Kidney (tissue), 14 donors: ENCODE measurements around the gene RPS6KA4. TPM values are rescaled to one million over a fixed set of nuclear protein-coding genes. Genes with fewer than 3 reads are reported as not detected.

Experiments used
- DNase-seq, 5 donors: peaks; one replicate each; pipeline ENCODE4 v3.0.0-alpha.2; 2013 to 2020
- FAIRE-seq: peaks from 2 replicates; lab custom pipeline; 2012; peaks lifted over from hg19 to GRCh38; lab: Jason Lieb, UNC
- H3K27ac ChIP-seq, 2 donors: one replicate each; pipeline ENCODE4 v1.7.0; 2013; ENCODE audit warnings: low read depth in 2 of 2, low read length in 2 of 2, inconsistent platforms in 1 of 2
- H3K27me3 ChIP-seq: one replicate; pipeline ENCODE4 v1.7.1; 2013; ENCODE audit warnings: low read length, inconsistent platforms; ENCODE audit not compliant: control insufficient read depth, insufficient read depth
- H3K36me3 ChIP-seq, 3 donors: one replicate each; pipeline versions ENCODE4 v1.7.0 to v1.7.1; 2013; ENCODE audit warnings: low read length in 3 of 3, control low read depth in 1 of 3, inconsistent platforms in 1 of 3; ENCODE audit not compliant: insufficient read depth in 3 of 3, control insufficient read depth in 2 of 3
- H3K4me1 ChIP-seq, 3 donors: one replicate each; pipeline versions ENCODE4 v1.7.0 to v1.7.1; 2013; ENCODE audit warnings: low read length in 3 of 3, inconsistent platforms in 1 of 3, low read depth in 1 of 3; ENCODE audit not compliant: control insufficient read depth in 2 of 3, insufficient read depth in 2 of 3
- H3K4me3 ChIP-seq, 3 donors: one replicate each; pipeline versions ENCODE4 v1.7.0 to v1.8.1; 2013; ENCODE audit warnings: low read length in 3 of 3, control low read depth in 1 of 3, inconsistent platforms in 1 of 3
- H3K9ac ChIP-seq, 3 donors: one replicate each; pipeline versions ENCODE4 v1.7.0 to v1.7.1; 2013; ENCODE audit warnings: low read length in 3 of 3, control low read depth in 1 of 3, inconsistent platforms in 1 of 3
- H3K9me3 ChIP-seq, 3 donors: one replicate each; pipeline versions ENCODE4 v1.7.0 to v1.7.1; 2013; ENCODE audit warnings: low read length in 3 of 3, control low read depth in 1 of 3, inconsistent platforms in 1 of 3; ENCODE audit not compliant: control insufficient read depth in 2 of 3, insufficient read depth in 1 of 3
- CTCF ChIP-seq: IDR thresholded peaks from 3 replicates; pipeline ENCODE4 v1.5.1; 2012; ENCODE audit warnings: mild to moderate bottlenecking, moderate library complexity, borderline replicate concordance; ENCODE audit not compliant: insufficient read depth; ENCODE audit errors: extremely low read depth
- intact Hi-C: fragments of 100-400 bp; cut with DNase I; formaldehyde crosslinking; loops from one replicate; pipeline ENCODE4 v1.11.1; 2022
- microRNA-seq: library from miRNA; unstranded; fragments of <30 nt; microRNA quantifications from one replicate; pipeline ENCODE4 v1.2.0, GENCODE V29; 2020
- polyA plus RNA-seq: library from polyadenylated mRNA; stranded (reverse); fragments of 350-450 nt; fragmentation: Illumina TruSeq; extraction: RNeasy Lipid Tissue Mini Kit (QIAGEN cat#74804); gene quantifications from one replicate; pipeline ENCODE4 v1.2.3, GENCODE V29; 2014; ENCODE audit warnings: low read depth, low replicate concordance; ENCODE audit not compliant: insufficient read depth
- total RNA-seq: library from RNA; stranded (reverse); fragmentation: NEBNext Ultra II Directional; extraction: Animal tissue kit (Norgen Biotek cat#: 25700); gene quantifications from one replicate; pipeline ENCODE4 v1.2.1, GENCODE V29; 2021
- donor health status: control.
- donor health status: control.
- donor health status: control.
- donor health status: control.
- donor health status: control.
- donor health status: DM: yes; HTN: yes; CAD: no.
- donor health status: Normal renal cell carcinoma (clear cell type).

Gene RPS6KA4
- total and polyA plus RNA-seq, 2 donors from 2014 or later: 13.6 to 40.2 TPM

- Histone ChIP-seq H3K27me3 (no peaks in the 10 kb centered on the region), H3K4me1 (peaks cover 0 to 3% (median 0%) of the 10 kb centered on the region in 3 donors), H3K27ac (no peak overlapping the region), H3K9me3 (peaks cover 0 to 11% (median 0%) of the 10 kb centered on the region in 3 donors), H3K36me3 (no peaks in the 10 kb centered on the region), H3K4me3 (no peak overlapping the region), H3K9ac (no peak overlapping the region)
- no peak for TF ChIP-seq CTCF
- FAIRE-seq: no peak
- peak in 1 of 5 donors; percentile 14 for DNase-seq
- intact Hi-C loops: no loop called here
Observed at GRCh38 chr11:64419818-64420485, 61.0 kb downstream of the RPS6KA4 start.

Small RNAs within 50 kb of the gene (microRNA-seq; reads per million reads assigned to microRNA genes)
- gene MIR1237 (not detected), gene MIR7155 (not detected)

Other genes starting within 250 kb of the RPS6KA4 start
- gene MACROD1, start 193.0 kb upstream of the RPS6KA4 start, total RNA-seq: 27.8 TPM
- gene MACROD1, start 193.0 kb upstream of the RPS6KA4 start, polyA plus RNA-seq: 176 TPM
- 81.2 TPM for gene STIP1, start 173.0 kb upstream of the RPS6KA4 start, total RNA-seq
- gene STIP1, start 173.0 kb upstream of the RPS6KA4 start, polyA plus RNA-seq: 86.0 TPM
- 36.3 TPM for gene FERMT3, start 152.4 kb upstream of the RPS6KA4 start, total RNA-seq
- gene FERMT3, start 152.4 kb upstream of the RPS6KA4 start, polyA plus RNA-seq: 11.8 TPM
- gene TRPT1, start 133.0 kb upstream of the RPS6KA4 start, total RNA-seq: 39.2 TPM
- gene TRPT1, start 133.0 kb upstream of the RPS6KA4 start, polyA plus RNA-seq: 103 TPM
- gene NUDT22, start 132.9 kb upstream of the RPS6KA4 start, total RNA-seq: 64.5 TPM
- gene NUDT22, start 132.9 kb upstream of the RPS6KA4 start, polyA plus RNA-seq: 150 TPM
- 31.1 TPM for gene DNAJC4, start 128.6 kb upstream of the RPS6KA4 start, total RNA-seq
- 102 TPM for gene DNAJC4, start 128.6 kb upstream of the RPS6KA4 start, polyA plus RNA-seq
- gene VEGFB, start 124.6 kb upstream of the RPS6KA4 start, total RNA-seq: 77.6 TPM
- 157 TPM for gene VEGFB, start 124.6 kb upstream of the RPS6KA4 start, polyA plus RNA-seq
- gene FKBP2, start 118.1 kb upstream of the RPS6KA4 start, total RNA-seq: 76.0 TPM
- gene FKBP2, start 118.1 kb upstream of the RPS6KA4 start, polyA plus RNA-seq: 411 TPM
- 86.5 TPM for gene PPP1R14B, start 112.2 kb upstream of the RPS6KA4 start, total RNA-seq
- 145 TPM for gene PPP1R14B, start 112.2 kb upstream of the RPS6KA4 start, polyA plus RNA-seq
- 24.6 TPM for gene PLCB3, start 107.6 kb upstream of the RPS6KA4 start, total RNA-seq
- gene PLCB3, start 107.6 kb upstream of the RPS6KA4 start, polyA plus RNA-seq: 9.6 TPM
- gene BAD, start 74.5 kb upstream of the RPS6KA4 start, total RNA-seq: 59.8 TPM
- 157 TPM for gene BAD, start 74.5 kb upstream of the RPS6KA4 start, polyA plus RNA-seq
- 44.0 TPM for gene GPR137, start 73.3 kb upstream of the RPS6KA4 start, total RNA-seq
- gene GPR137, start 73.3 kb upstream of the RPS6KA4 start, polyA plus RNA-seq: 48.4 TPM
- gene KCNK4, start 67.9 kb upstream of the RPS6KA4 start, total RNA-seq: not detected
- not detected for gene KCNK4, start 67.9 kb upstream of the RPS6KA4 start, polyA plus RNA-seq
- not detected for gene CATSPERZ, start 58.8 kb upstream of the RPS6KA4 start, total RNA-seq
- not detected for gene CATSPERZ, start 58.8 kb upstream of the RPS6KA4 start, polyA plus RNA-seq
- 59.7 TPM for gene ESRRA, start 53.6 kb upstream of the RPS6KA4 start, total RNA-seq
- 117 TPM for gene ESRRA, start 53.6 kb upstream of the RPS6KA4 start, polyA plus RNA-seq
- gene TRMT112, start 41.6 kb upstream of the RPS6KA4 start, total RNA-seq: 172 TPM
- 291 TPM for gene TRMT112, start 41.6 kb upstream of the RPS6KA4 start, polyA plus RNA-seq
- gene PRDX5, start 41.0 kb upstream of the RPS6KA4 start, total RNA-seq: 192 TPM
- gene PRDX5, start 41.0 kb upstream of the RPS6KA4 start, polyA plus RNA-seq: 1,026 TPM
- 13.3 TPM for gene CCDC88B, start 19.0 kb upstream of the RPS6KA4 start, total RNA-seq
- gene CCDC88B, start 19.0 kb upstream of the RPS6KA4 start, polyA plus RNA-seq: 10.0 TPM
- 9.4 TPM for gene SLC22A11, start 196.8 kb downstream of the RPS6KA4 start, total RNA-seq
- 105 TPM for gene SLC22A11, start 196.8 kb downstream of the RPS6KA4 start, polyA plus RNA-seq
- 5.3 TPM for gene SLC22A12, start 232.1 kb downstream of the RPS6KA4 start, total RNA-seq
- gene SLC22A12, start 232.1 kb downstream of the RPS6KA4 start, polyA plus RNA-seq: 85.9 TPM